K562 (cell line): Measurements from ENCODE around the gene FAM53A. TPM values are rescaled to one million over a fixed set of nuclear protein-coding genes. Genes with fewer than 3 reads are reported as not detected.

Experiments used
- CBFB ChIP-seq: sonication (generic); formaldehyde crosslinking; IDR thresholded peaks from 2 replicates; pipeline ENCODE4 v1.4.0; 2020; ENCODE audit warnings: mild to moderate bottlenecking, missing genetic modification reagents
- ETV5 ChIP-seq: sonication (generic); formaldehyde crosslinking; IDR thresholded peaks from 2 replicates; pipeline ENCODE4 v1.4.0; 2020; ENCODE audit warnings: low read depth, mild to moderate bottlenecking, missing genetic modification reagents
- HNRNPL ChIP-seq: fragments of 200-400 bp; formaldehyde crosslinking; IDR thresholded peaks from 2 replicates; pipeline ENCODE4 v1.6.1; 2017; ENCODE audit warnings: low read depth, mild to moderate bottlenecking, low read length
- NFYB ChIP-seq: IDR thresholded peaks from 2 replicates; pipeline ENCODE4 v1.6.1; 2011; ENCODE audit warnings: mild to moderate bottlenecking, moderate library complexity; ENCODE audit not compliant: insufficient read length; ENCODE audit errors: extremely low read depth
- RUNX1 ChIP-seq: sonication (generic); IDR thresholded peaks from 2 replicates; pipeline ENCODE4 v1.6.1; 2016; ENCODE audit warnings: antibody characterized with exemption, low read depth
- ZBED1 ChIP-seq: IDR thresholded peaks from 2 replicates; pipeline ENCODE4 v1.6.1; 2014
- ZBTB1 ChIP-seq: sonication (generic); formaldehyde crosslinking; IDR thresholded peaks from 2 replicates; pipeline ENCODE4 v1.8.1; 2023; ENCODE audit warnings: missing genetic modification reagents, low read depth, mild to moderate bottlenecking, borderline replicate concordance
- ZFPM2 ChIP-seq: fragments of 250-450 bp; sonication (Bioruptor Pico); IDR thresholded peaks from 2 replicates; pipeline ENCODE4 v1.5.1; 2022; ENCODE audit warnings: mild to moderate bottlenecking
- ZNF3 ChIP-seq: fragments of 250-450 bp; sonication (Bioruptor Pico); IDR thresholded peaks from 2 replicates; pipeline ENCODE4 v1.5.0; 2021; ENCODE audit warnings: mild to moderate bottlenecking, moderate library complexity
- ZNF347 ChIP-seq: fragments of 450-650 bp; formaldehyde crosslinking; IDR thresholded peaks from 2 replicates; pipeline ENCODE4 v1.4.0; 2020; ENCODE audit warnings: low read depth, mild to moderate bottlenecking, moderate library complexity
- ZNF407 ChIP-seq: fragments of 450-650 bp; IDR thresholded peaks from 2 replicates; pipeline ENCODE4 v1.6.1; 2016; ENCODE audit warnings: low read depth
- polyA plus RNA-seq, 8 experiments: library from polyadenylated mRNA; depleted of rRNA in 4 of 8; stranded (reverse) in 5 of 8; unstranded in 3 of 8; fragments of >200 nt; fragmentation: Nextera tagmentation in 2 of 8; fragmentation: Illumina TruSeq in 1 of 8; extraction: Ambion mirVana in 2 of 8; extraction: Trizol in 1 of 8; gene quantifications; 2 replicates each; pipeline versions ENCODE4 v1.2.1 to v1.2.3, GENCODE V29; 2011 to 2014; ENCODE audit warnings: inconsistent platforms in 1 of 8, missing spikeins in 1 of 8
- total RNA-seq, 7 experiments: library from RNA; depleted of rRNA in 6 of 7; stranded (reverse); fragments of >200 nt in 6 of 7; fragmentation: Illumina TruSeq in 2 of 7; extraction: Trizol in 2 of 7; gene quantifications; 2 replicates each; pipeline versions ENCODE4 v1.2.1 to v1.2.3, GENCODE V29; 2011 to 2021; ENCODE audit warnings: low replicate concordance in 1 of 7
- TF ChIP-seq, protein P1 (sequence below): fragments of 450-650 bp; formaldehyde crosslinking; IDR thresholded peaks from 2 replicates; pipeline ENCODE4 v1.4.0; 2020; ENCODE audit warnings: mild to moderate bottlenecking, moderate library complexity
- TF ChIP-seq, protein P2 (sequence below): sonication (generic); IDR thresholded peaks from 2 replicates; pipeline ENCODE4 v1.6.1; 2016

The FAM53A gene
- total and polyA plus RNA-seq, 9 of the 15 experiments (the other 6 are each of a cell fraction or from before 2014, with no cell fraction given), result 0.53 to 2.7 (median 1.4) TPM; not detected in 2

DNA sequence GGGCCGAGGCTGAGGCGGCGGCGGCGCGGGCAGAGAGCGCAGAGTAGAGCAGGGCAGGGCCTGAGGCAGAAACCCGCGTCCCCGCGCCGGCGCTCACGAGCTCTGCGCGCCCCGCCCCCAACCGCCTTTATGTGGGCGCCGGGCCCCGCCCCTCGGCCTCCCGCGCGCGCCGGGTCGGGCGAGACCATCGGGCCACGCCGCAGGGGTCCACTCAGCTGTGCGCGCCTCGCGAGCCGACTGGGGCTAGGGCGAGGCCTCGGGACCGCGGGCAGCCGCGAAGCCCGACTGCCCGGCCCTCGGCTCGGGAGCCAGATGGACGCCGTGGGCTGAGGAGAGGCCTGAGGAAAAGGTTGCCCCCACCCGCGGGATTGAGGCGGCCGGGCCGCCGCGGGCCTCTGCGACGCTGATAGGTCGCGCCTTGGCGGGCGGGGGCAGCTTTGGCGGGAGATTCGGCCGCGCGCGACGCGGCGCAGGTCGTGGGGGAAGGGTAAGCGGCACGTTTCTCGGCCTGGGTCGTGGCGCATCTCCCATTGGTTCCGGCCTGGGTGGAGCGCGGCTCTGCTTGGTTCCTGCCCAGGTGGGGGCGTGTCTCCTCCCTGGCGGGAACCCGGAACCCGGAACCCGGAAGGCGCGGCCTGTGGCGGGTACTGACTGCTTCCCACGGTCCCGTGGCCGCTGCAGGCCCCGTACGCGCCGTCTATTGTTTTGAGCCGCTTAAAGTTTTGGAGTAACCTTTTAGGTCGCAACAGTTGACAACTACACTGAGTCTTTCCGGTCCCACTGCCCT lies 28.3 kb upstream of the FAM53A start, which contains the start of gene SLBP (continued):
- no peak for TF ChIP-seq ZNF347 (CRISPR knock-in tag)
- TF ChIP-seq ETV5, result no peak
- TF ChIP-seq RUNX1, result no peak
- TF ChIP-seq HNRNPL, result peak; percentile 81
- TF ChIP-seq ZBED1, result peak; percentile 3; the same call in 1 of the 2 replicates
- no peak for TF ChIP-seq ZFPM2 (CRISPR knock-in tag)
- TF ChIP-seq NFYB, result peak; percentile 72
- peak; percentile 95; the same call in 1 of the 2 replicates for TF ChIP-seq ZBTB1 (CRISPR knock-in tag)
- TF ChIP-seq, protein P1, sequence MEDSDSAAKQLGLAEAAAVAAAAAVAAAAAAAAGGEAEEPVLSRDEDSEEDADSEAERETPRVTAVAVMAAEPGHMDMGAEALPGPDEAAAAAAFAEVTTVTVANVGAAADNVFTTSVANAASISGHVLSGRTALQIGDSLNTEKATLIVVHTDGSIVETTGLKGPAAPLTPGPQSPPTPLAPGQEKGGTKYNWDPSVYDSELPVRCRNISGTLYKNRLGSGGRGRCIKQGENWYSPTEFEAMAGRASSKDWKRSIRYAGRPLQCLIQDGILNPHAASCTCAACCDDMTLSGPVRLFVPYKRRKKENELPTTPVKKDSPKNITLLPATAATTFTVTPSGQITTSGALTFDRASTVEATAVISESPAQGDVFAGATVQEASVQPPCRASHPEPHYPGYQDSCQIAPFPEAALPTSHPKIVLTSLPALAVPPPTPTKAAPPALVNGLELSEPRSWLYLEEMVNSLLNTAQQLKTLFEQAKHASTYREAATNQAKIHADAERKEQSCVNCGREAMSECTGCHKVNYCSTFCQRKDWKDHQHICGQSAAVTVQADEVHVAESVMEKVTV, result no peak
- TF ChIP-seq ZNF3, result no peak
- TF ChIP-seq, protein P2, sequence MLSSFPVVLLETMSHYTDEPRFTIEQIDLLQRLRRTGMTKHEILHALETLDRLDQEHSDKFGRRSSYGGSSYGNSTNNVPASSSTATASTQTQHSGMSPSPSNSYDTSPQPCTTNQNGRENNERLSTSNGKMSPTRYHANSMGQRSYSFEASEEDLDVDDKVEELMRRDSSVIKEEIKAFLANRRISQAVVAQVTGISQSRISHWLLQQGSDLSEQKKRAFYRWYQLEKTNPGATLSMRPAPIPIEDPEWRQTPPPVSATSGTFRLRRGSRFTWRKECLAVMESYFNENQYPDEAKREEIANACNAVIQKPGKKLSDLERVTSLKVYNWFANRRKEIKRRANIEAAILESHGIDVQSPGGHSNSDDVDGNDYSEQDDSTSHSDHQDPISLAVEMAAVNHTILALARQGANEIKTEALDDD, result no peak
- no peak; the same call in 1 of the 2 replicates for TF ChIP-seq CBFB (CRISPR knock-in tag)
- TF ChIP-seq ZNF407, result no peak
